IPS-11a (cell line): ENCODE measurements around the gene ADCY2.

Experiments
- H3K4me3 ChIP-seq: one replicate; pipeline ENCODE4 v1.5.1; 2013; ENCODE audit warnings: low read depth, low read length, control low read depth

ADCY2 gene

DNA sequence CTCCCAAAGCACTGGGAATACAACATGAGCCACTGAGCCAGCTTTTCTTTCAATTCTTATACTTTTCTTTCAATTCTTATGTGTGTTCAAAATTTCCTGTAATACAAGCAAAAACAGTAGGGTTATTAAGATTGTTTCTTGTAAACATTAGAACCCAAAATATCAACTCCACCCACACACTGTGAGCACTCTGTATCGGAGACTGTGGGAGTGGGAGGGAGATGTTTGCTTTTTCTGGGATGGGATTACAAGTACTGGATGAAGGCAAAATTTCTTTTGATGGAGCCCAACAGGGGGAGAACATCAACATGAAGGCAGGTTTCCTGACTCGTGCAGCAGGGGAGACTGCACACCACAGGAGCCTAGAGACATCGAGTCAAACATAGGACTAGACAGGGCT, 459.7 kb downstream of the ADCY2 start:
- no peak overlapping the region for H3K4me3 ChIP-seq

DNA sequence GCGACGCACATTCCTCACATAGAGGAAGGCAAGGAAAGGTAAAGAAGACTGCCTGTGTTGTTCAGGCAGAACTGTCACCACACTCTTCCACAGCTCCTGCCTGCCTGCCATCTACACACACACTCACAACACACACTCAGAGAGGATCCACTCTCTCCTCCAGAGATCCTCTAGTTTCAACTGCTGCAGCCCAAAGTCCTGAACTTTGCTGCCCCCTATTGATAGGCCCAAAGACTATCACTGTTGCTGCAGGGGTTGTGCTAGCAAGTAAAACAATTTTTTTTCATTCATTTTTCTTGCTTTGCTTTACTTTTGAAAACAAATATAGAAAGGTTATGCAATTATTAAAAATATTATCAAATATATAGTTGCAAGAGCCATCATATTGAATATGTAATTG, 460.9 kb downstream of the ADCY2 start:
- H3K4me3 ChIP-seq = no peak overlapping the region

DNA sequence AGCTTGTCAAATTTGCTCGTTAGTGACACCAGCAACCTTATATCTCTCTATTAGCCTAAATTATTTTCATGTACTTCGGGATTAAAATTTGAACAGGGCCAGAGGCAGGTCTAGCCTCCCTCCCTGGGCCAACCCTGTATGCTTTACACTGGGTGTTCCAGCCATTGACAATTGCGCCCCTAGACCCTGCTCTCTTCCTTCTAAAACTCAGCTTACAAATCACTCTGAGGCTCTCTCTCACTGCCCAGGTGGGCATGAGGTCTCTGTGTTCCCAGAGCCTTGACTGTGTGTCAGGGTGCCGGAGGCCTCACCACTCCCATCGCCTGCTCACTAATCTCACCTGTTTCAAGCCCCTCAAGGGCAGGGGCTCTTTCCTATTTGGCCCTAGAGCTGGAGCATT, 461.4 kb downstream of the ADCY2 start:
- H3K4me3 ChIP-seq = no peak overlapping the region

DNA sequence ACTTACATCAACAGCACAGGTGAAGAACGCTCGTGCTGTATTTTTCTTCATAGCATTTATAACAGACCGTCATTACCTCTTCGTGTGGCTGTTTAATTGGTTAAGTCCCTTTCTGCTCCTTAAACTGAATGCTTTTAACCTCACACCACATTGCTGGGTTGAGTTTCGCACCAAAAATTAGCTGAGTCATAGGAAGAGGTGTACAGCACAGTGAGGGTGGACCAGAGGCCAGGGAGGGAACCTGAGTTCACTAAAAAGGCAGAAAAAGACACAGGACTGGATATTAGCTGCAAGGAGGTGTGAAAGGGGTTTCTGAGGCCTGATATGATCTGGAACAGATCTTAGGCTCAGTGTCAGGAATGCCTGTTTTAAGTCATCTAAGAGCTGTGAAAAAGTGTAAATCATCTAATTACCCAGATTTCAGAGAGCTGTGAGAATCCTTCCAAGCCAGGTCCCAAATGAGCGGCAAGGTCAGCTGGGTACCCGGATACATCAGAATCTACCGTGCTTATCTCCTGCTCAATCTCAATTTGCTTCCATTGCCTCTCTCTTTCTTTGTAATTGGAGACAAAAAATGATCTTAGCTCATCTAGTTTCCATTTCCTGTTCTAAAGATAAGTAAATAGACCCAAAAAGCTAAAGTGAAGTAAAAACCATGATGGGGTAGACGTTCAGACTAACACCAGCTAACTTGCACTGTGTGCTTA, 462.1 kb downstream of the ADCY2 start:
- H3K4me3 ChIP-seq = no peak overlapping the region

DNA sequence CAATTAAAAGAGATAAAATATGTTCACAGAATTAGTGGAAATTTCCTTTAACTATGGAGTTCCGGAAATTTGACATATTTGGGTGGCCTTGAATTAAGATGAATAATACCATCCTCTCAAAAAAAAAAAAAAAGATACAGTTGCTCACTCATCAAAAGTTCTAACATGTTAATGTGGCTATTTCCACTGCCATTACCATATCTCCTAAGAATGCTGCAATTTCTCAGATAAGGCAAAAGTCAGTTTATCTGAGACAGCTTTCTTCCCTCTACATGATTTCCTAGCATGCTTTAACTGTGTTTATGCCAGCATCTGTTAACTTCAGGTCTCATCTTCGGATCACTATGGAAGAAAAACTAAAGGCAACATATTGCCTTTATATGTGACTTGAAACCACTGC, 470.3 kb downstream of the ADCY2 start:
- H3K4me3 ChIP-seq = no peak overlapping the region

DNA sequence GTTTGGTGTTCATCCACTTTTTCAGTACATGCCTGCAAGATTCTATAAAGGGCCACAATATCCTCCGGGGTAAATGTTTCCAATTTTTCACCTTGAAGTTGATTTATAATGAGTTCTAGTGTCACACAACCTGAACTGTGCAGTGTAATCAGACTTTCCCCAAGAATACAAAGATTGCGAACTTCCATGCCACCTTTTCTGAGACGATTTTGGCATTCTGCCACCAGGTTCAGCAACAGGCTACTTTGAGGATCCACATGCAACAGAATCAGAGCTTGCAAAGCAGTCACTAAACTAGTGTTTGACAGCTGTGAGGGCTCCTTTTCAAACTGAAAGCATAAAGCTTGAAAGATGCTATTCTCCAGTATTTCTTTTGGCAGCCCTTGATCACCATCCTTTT, 471.3 kb downstream of the ADCY2 start:
- H3K4me3 ChIP-seq = no peak overlapping the region

DNA sequence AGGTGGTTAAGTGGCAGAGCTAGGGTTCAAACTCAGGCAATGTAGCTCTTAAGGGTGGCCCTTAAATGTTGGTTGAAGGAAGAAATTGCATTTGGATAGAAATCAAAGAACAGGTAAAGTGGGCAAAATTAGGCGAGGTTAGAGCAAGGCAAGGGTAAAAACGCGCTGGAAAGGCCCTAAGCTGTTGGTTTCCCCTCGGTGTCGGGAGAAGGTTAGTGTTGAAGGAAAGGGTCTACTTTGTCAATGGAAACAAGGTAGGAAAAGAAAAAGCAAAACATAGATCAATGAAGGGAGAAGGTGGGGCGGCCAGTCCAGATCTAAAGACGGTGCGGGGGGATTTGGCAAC, 472.5 kb downstream of the ADCY2 start:
- H3K4me3 ChIP-seq = peak overlapping the region; percentile 78

DNA sequence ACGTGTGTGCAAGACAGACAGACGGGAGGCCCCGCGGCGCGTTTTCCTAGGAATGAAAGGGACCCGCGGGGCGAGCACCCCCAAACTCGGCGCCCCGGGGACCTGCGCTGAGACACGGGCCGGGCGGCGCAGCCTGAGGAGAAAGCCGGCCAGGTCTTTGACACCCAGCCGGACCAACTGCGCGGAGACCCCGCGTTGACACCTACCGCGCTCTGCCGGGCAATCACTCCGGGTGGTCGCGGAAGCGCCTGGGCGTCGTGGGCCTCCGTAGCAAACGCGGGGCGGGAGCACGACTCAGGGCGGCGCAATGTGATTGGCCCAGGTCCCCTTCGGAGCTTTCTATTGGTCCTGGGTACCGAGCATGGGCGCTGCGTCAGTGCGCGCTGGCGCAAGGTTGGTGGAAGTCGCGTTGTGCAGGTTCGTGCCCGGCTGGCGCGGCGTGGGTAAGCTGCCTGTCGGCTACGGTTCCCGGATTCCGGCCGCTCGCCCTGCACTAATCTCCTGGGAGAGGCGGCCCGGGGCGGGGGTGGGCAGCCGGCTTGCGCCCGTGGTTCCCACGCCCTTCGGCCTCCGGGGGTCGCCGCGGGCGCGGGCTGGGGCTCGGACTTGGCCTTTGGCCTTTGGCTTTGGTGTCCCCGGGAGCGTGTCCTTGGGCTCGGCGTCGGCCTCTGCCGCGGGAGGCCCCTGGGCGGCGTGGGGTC, 473.0 kb downstream of the ADCY2 start, which contains the start of the genes FASTKD3 and MTRR:
Gene FASTKD3 (minus strand): TSS at position 259 of the 701 bp plus-strand sequence. CDS start 948 bp downstream, outside the sequence.
Gene MTRR (plus strand): TSS at position 376 of the 701 bp plus-strand sequence. CDS start 1,647 bp downstream, outside the sequence.
- peak within 1 kb of the TSS; percentile 78 for H3K4me3 ChIP-seq

DNA sequence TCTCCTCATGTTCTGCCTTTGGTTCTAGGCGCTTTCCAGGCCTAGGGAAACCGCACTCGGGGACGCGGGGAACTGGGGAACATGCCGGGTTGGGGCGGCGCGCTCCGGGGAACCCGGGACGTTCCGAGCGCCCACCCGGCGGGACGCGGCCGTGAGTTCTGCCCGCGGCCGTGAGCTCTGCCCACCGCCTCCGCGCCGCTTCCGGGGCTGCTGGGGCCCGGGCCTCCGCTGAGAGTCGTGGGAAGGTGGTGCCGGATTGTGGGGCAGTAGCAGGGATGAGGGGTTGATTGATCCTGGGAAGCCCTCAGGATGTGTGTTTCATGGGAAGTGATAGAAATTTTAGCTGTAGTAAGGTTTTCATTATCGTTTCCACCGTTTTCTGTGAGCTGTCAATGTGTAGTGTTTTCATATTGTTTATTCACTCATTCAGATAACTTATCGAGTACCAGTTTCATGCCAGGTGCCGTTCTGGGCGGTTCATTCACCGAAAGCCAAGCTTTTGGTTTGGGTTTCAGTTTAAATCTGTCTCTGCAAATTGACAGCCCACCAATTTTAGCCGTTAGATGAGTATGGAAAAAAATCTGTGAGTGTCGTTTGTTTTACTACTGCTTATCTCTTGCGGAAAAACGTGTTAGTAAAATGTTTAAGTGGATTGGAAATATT, 473.7 kb downstream of the ADCY2 start:
- peak overlapping the region; percentile 78 for H3K4me3 ChIP-seq

DNA sequence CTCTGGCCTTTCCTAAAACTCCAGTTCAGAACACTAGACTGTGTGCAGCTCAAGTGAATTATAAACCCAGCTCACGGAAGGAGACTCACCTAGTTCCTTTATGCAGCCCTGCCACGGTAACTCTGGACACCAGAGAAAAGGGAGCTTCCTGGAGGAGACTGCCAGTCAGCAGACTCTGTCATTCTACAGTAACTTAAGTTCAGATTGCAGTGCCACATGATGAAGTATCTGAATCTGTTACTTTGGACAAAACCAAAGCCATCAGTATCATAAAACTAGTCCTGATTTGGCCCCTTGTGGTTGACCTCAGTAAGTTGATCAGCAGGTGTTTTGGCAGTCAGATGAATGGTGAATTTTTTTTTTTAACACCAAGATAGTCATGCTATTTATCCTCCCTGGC, 475.7 kb downstream of the ADCY2 start:
- no peak overlapping the region for H3K4me3 ChIP-seq

DNA sequence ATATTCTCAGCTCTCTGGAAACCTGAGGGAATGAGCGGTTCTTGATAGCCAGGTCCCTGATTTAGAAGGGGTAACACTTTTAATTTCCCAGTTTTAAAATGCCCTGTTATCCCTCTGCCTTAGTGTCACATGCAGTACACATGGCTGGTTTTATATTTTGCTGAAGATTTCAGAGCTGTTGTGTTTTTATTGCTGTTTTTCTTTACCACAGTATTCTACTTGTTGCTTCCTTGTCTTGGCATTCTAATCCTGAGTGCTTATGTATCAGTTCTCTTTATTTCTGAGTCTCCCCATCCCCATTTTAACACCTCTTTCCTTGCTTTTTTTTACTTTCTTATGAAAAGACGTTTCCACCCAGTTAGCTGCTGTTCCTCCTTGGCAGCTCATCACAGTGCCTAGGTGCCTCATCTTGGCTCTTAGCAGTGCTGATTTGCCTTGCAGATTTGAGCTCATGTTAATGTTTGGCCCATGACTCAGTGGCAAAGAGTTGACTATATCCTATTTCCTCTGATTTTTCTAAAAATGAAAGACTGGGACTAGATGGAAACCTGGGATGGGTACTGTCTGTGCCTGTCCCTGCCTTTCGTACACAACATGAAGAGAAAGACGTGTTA, 476.7 kb downstream of the ADCY2 start:
- no peak overlapping the region for H3K4me3 ChIP-seq

DNA sequence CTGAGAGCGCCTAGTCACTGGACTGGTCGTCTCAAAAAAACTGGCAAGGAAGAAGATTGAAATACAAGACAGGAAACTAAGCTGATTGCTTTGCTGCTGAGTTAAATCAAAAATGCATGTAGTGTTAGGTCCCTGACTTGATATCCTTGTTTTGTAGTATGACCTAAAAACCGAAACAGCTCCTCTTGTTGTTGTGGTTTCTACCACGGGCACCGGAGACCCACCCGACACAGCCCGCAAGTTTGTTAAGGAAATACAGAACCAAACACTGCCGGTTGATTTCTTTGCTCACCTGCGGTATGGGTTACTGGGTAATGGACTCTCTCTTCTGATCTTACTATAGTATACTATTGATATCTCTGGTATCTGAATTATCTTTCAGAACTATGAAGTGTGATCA, 477.3 kb downstream of the ADCY2 start:
- no peak overlapping the region for H3K4me3 ChIP-seq

DNA sequence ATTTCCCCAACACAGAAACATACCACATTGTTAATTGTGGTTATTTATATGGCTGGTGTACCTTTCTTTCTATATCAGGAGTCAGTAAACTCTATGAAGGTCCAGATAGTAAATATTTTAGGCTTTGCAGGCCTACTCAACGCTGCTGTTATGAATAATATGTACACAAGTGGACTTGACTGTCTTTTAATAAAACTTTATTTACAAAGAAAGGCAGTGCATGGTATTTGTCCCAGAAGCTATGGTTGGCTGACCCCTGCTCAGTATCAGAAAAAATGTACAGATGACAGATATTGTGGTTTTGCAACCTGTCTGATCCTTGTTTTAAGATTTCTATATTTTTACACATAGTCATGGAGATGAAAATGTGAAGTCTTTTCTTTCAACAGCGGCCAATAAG, 478.7 kb downstream of the ADCY2 start:
- H3K4me3 ChIP-seq = no peak overlapping the region

DNA sequence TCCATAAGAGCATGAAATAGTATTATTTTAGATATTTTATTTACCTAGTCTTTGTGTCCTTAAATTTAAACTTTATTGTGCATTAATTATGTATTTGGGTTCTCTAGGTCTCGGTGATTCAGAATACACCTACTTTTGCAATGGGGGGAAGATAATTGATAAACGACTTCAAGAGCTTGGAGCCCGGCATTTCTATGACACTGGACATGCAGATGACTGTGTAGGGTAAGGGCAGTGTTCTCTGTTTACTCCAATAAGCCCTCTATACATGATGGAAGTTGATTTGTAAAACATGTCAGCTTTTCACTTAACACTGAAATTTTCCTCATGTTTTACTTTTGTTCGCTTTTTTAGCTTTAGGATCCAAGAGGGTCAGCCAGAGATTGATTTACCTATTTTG, 479.2 kb downstream of the ADCY2 start:
- H3K4me3 ChIP-seq = no peak overlapping the region

DNA sequence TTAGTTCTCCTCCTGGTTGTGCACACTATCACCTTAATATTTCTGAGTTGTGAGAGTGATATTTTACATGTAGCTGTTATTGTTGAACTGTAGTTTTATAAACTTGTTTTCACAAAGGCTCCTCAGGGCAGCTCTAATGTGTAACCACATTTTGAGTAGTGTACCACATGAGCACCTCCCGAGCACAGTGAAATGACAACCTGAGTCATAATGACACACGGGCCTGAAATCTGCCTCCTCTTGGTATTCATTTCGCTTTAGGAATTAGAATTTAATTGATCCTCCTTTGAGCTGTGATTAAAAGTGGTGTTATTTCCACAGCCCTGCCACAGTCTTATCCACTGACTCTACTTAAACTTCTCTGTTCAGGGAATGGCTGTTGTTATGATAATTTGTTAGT, 480.9 kb downstream of the ADCY2 start:
- H3K4me3 ChIP-seq = no peak overlapping the region

DNA sequence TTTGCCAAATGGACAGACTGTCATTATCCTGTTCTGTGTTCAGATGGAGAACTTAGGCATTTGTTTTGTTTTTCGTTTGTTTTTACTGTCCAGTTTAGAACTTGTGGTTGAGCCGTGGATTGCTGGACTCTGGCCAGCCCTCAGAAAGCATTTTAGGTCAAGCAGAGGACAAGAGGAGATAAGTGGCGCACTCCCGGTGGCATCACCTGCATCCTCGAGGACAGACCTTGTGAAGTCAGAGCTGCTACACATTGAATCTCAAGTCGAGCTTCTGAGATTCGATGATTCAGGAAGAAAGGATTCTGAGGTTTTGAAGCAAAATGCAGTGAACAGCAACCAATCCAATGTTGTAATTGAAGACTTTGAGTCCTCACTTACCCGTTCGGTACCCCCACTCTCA, 481.9 kb downstream of the ADCY2 start:
- no peak overlapping the region for H3K4me3 ChIP-seq

DNA sequence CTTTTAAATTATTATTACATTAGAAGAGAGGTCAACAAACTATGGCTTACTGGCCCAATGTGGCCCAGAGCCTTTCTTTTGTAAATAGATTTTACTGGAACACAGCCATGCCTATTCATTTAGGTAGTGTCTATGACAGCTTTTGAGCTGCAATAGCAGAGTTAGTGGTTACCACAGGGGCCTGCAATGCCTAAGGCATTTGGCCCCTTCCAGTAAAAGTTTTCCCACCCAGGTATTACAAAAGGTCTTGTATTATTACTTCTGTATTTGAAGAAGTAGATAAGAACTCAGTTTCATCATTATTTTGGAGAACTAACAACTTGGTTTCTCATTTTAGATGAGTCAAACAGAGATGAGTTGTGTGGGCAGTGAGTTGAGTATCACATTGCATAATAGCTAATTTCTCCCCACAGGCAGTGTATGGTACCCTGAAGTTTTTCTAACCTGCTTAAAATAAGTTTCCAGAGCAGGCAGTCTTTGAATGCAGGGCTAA, 482.5 kb downstream of the ADCY2 start:
- no peak overlapping the region for H3K4me3 ChIP-seq
